ENCODE data around the gene CREB5. TPM values are rescaled to one million over a fixed set of nuclear protein-coding genes. Genes with fewer than 3 reads are reported as not detected.

CREB5 gene
- total and polyA plus RNA-seq, 2 of the 13 experiments (the other 11 are each of a cell fraction or from before 2014, with no cell fraction given), result 0.38 to 0.71 TPM

DNA sequence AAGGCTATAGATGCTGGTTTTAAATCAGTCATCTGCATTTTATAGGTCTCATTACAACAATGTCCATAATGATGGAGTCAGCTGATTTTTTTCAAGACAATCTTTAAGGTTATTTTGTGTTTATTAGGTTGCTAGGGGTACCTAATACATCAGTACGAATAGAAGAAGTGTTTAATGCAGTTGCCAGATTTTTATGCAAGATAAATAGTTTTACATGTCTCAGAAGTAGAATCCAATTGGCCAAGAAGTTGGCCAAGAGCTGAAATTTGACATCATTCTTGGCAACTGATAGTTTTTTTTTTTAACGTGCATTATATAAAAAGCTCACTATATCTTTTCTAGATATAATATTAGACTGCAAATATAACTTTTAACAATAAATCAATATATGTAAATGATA, 337.3 kb downstream of the CREB5 start (continued):
- no peak for TF ChIP-seq BCL6 (CRISPR knock-in tag; IDR thresholded peaks at IDR 0.05)
- TF ChIP-seq ARNT (IDR thresholded peaks at IDR 0.05), result no peak
- TF ChIP-seq ZNF326 (CRISPR knock-in tag; IDR thresholded peaks at IDR 0.05; ENCODE audit: borderline replicate concordance), result no peak

DNA sequence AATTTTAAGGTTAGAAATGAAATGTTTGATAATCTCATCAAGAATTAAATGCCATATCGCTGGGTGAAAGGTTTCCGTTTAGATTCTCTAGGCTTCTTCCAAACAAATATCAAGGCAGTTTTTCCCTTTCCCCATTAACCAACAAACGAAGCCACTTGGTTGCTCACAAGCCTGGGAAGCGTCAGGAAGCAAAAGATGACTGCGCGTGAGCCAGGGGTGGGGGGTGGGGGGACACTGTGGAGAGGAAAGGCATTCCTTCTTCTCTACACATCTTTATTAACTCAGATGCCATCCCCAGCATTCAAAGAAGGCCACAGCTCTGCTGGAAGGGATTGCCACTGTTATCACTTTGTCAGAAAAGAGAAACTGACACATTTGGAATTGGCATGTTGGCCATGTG, 338.7 kb downstream of the CREB5 start:
- no peak for TF ChIP-seq SALL1 (CRISPR knock-in tag; IDR thresholded peaks at IDR 0.05)
- no peak for TF ChIP-seq ZBTB7A (CRISPR knock-in tag; IDR thresholded peaks at IDR 0.05)
- TF ChIP-seq ZSCAN9 (CRISPR knock-in tag; IDR thresholded peaks at IDR 0.05; ENCODE audit: borderline replicate concordance), result no peak
- no peak for TF ChIP-seq ZFAT (CRISPR knock-in tag; conservative IDR thresholded peaks at IDR 0.05)
- TF ChIP-seq, protein P1, sequence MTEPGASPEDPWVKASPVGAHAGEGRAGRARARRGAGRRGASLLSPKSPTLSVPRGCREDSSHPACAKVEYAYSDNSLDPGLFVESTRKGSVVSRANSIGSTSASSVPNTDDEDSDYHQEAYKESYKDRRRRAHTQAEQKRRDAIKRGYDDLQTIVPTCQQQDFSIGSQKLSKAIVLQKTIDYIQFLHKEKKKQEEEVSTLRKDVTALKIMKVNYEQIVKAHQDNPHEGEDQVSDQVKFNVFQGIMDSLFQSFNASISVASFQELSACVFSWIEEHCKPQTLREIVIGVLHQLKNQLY (CRISPR knock-in tag; IDR thresholded peaks at IDR 0.05), result no peak
- no peak for TF ChIP-seq ZNF24 (IDR thresholded peaks at IDR 0.05)
- no peak for TF ChIP-seq ZNF558 (CRISPR knock-in tag; IDR thresholded peaks at IDR 0.05; ENCODE audit: borderline replicate concordance)
- TF ChIP-seq ZNF124 (CRISPR knock-in tag; IDR thresholded peaks at IDR 0.05), result no peak
- TF ChIP-seq ZNF33B (CRISPR knock-in tag; IDR thresholded peaks at IDR 0.05), result no peak
- no peak for TF ChIP-seq YEATS4 (CRISPR knock-in tag; IDR thresholded peaks at IDR 0.05; ENCODE audit: borderline replicate concordance)
- TF ChIP-seq, protein P2, sequence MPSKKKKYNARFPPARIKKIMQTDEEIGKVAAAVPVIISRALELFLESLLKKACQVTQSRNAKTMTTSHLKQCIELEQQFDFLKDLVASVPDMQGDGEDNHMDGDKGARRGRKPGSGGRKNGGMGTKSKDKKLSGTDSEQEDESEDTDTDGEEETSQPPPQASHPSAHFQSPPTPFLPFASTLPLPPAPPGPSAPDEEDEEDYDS (CRISPR knock-in tag; IDR thresholded peaks at IDR 0.05), result no peak
- TF ChIP-seq ZNF282 (IDR thresholded peaks at IDR 0.05; ENCODE audit: partially characterized antibody), result no peak
- no peak for TF ChIP-seq REPIN1 (CRISPR knock-in tag; IDR thresholded peaks at IDR 0.05; ENCODE audit: borderline replicate concordance, low read depth)
- no peak for TF ChIP-seq ZBTB1 (CRISPR knock-in tag; IDR thresholded peaks at IDR 0.05; ENCODE audit: borderline replicate concordance)
- no peak for TF ChIP-seq ZNF709 (CRISPR knock-in tag; IDR thresholded peaks at IDR 0.05)
- TF ChIP-seq SYNCRIP (IDR thresholded peaks at IDR 0.05; ENCODE audit: insufficient read depth, low read depth, low read length), result no peak
- TF ChIP-seq, protein P3, sequence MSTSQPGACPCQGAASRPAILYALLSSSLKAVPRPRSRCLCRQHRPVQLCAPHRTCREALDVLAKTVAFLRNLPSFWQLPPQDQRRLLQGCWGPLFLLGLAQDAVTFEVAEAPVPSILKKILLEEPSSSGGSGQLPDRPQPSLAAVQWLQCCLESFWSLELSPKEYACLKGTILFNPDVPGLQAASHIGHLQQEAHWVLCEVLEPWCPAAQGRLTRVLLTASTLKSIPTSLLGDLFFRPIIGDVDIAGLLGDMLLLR (CRISPR knock-in tag; IDR thresholded peaks at IDR 0.05), result no peak
- no peak for TF ChIP-seq DNMT1 (CRISPR knock-in tag; IDR thresholded peaks at IDR 0.05)
- TF ChIP-seq IRF2 (CRISPR knock-in tag; IDR thresholded peaks at IDR 0.05), result no peak
- POLR2A ChIA-PET, result no interaction called here
- H3K4me3 ChIP-seq (replicated peaks in 1 of 3; ENCODE audit: insufficient read depth in 1 of 3, low read depth in 2 of 3, low read length in 3 of 3), result no peak overlapping the region
- WGBS (ENCODE audit: low lambda C conversion rate), result 65% methylated on average over 6 of the region's 6 CpGs
- H3K9ac ChIP-seq (ENCODE audit: insufficient read depth, low read depth, low read length), result no peak overlapping the region
- intact Hi-C loops (cut with micrococcal nuclease; ENCODE audit: unreplicated experiment), result no loop called here
- no TSS peak for BruUV-seq (replicated peaks)
- DNase-seq (ENCODE audit: low spot score), result no peak
- H2AFZ ChIP-seq (ENCODE audit: low read length), result no peak overlapping the region
- CTCF ChIA-PET (ENCODE audit: low intra/inter-chr PET ratio, low total read pairs), result no interaction called here
- no peaks in the 10 kb centered on the region for H3K4me1 ChIP-seq (ENCODE audit: insufficient read depth, low read length)
- no peak for ATAC-seq
- H3K9me3 ChIP-seq (ENCODE audit: low read length), result no peaks in the 10 kb centered on the region
- in situ Hi-C loops (cut with HindIII; ENCODE audit: extremely low pct_ligation_motif_present, low pct_unique_long_range_greater_than_20kb), result no loop called here
- H3K27ac ChIP-seq (ENCODE audit: extremely low read length, insufficient read depth, low read length), result no peak overlapping the region
- no peaks in the 10 kb centered on the region for H3K79me2 ChIP-seq (ENCODE audit: insufficient read depth, low read length)
- H3K27me3 ChIP-seq (ENCODE audit: control insufficient read depth in 1 of 2, insufficient read depth in 2 of 2, low read length in 2 of 2), result no peaks in the 10 kb centered on the region
- no peaks in the 10 kb centered on the region for H4K20me1 ChIP-seq (ENCODE audit: insufficient read depth, low read length)
- no peaks in the 10 kb centered on the region for H3K36me3 ChIP-seq (replicated peaks in 1 of 2; ENCODE audit: control insufficient read depth in 1 of 2, insufficient read depth in 2 of 2, low read length in 2 of 2)
- no peak overlapping the region for H3K4me2 ChIP-seq (ENCODE audit: low read depth, low read length)
- FAIRE-seq, result no peak
